Urothelium cell line (cell line): Measurements from ENCODE around the gene NRARP.

Experiments used
- DNase-seq: peaks from one replicate; pipeline ENCODE4 v3.0.0; 2011; ENCODE audit warnings: low spot score, mixed read lengths
- FAIRE-seq: peaks from 2 replicates; lab custom pipeline; 2011; peaks lifted over from hg19 to GRCh38; lab: Jason Lieb, UNC

The NRARP gene

GRCh38 chr9:137311986-137312851, 10.1 kb upstream of the NRARP start:
- DNase-seq (no peak), FAIRE-seq (no peak)

- DNase-seq = no peak
- FAIRE-seq = no peak
Measured at GRCh38 chr9:137311171-137311985, 9.3 kb upstream of the NRARP start.

GRCh38 chr9:137310189-137311052, 8.3 kb upstream of the NRARP start:
- no peak for DNase-seq
- no peak for FAIRE-seq

- FAIRE-seq (no peak), DNase-seq (no peak)
Measured at GRCh38 chr9:137309368-137310188, 7.5 kb upstream of the NRARP start.

GRCh38 chr9:137308057-137308619, 6.1 kb upstream of the NRARP start:
- FAIRE-seq (no peak), DNase-seq (no peak)

GRCh38 chr9:137307255-137308056, 5.4 kb upstream of the NRARP start:
- FAIRE-seq = no peak
- DNase-seq = no peak

GRCh38 chr9:137306850-137307254, 4.8 kb upstream of the NRARP start:
- no peak for FAIRE-seq

GRCh38 chr9:137306066-137306849, 4.2 kb upstream of the NRARP start:
- FAIRE-seq = no peak
- no peak for DNase-seq

More at GRCh38 chr9:137306850-137307254, 4.8 kb upstream of the NRARP start:
- DNase-seq = no peak

GRCh38 chr9:137305798-137306065, 3.7 kb upstream of the NRARP start:
- no peak for FAIRE-seq
- DNase-seq = no peak

- DNase-seq (no peak), FAIRE-seq (no peak)
Measured at GRCh38 chr9:137305060-137305797, 3.2 kb upstream of the NRARP start.

- DNase-seq (no peak), FAIRE-seq (no peak)
Measured at GRCh38 chr9:137304383-137305059, 2.5 kb upstream of the NRARP start.

- FAIRE-seq = no peak
Measured at GRCh38 chr9:137303893-137304382, 1.9 kb upstream of the NRARP start.

GRCh38 chr9:137303151-137303892, 1.3 kb upstream of the NRARP start:
- DNase-seq = no peak
- FAIRE-seq = no peak

More at GRCh38 chr9:137303893-137304382, 1.9 kb upstream of the NRARP start:
- DNase-seq = no peak

- DNase-seq (no peak), FAIRE-seq (no peak)
Measured at GRCh38 chr9:137302449-137303150, 529 bp upstream of the NRARP start.

- FAIRE-seq (no peak), DNase-seq (no peak)
Measured at GRCh38 chr9:137301081-137301947, 757 bp downstream of the NRARP start.
